Hepatocyte (in vitro differentiated cells): ENCODE measurements around the gene CHN1.

Source experiments
- EZH2 ChIP-seq: fragments of 200-600 bp; sonication (generic); IDR thresholded peaks from 2 replicates; pipeline ENCODE4 v1.6.1; 2016; ENCODE audit warnings: antibody characterized with exemption, mild to moderate bottlenecking, borderline replicate concordance
- EZH2phosphoT487 ChIP-seq: fragments of 200-600 bp; sonication (generic); IDR thresholded peaks from one replicate; pipeline ENCODE4 v1.6.1; 2018; ENCODE audit warnings: antibody characterized with exemption, mild to moderate bottlenecking, low read depth, moderate library complexity; ENCODE audit not compliant: unreplicated experiment, severe bottlenecking
- TF ChIP-seq, protein P1 (sequence below): fragments of 200-600 bp; sonication (generic); IDR thresholded peaks from 2 replicates; pipeline ENCODE4 v1.5.1; 2016; ENCODE audit warnings: antibody characterized with exemption, mild to moderate bottlenecking; ENCODE audit not compliant: poor library complexity

DNA sequence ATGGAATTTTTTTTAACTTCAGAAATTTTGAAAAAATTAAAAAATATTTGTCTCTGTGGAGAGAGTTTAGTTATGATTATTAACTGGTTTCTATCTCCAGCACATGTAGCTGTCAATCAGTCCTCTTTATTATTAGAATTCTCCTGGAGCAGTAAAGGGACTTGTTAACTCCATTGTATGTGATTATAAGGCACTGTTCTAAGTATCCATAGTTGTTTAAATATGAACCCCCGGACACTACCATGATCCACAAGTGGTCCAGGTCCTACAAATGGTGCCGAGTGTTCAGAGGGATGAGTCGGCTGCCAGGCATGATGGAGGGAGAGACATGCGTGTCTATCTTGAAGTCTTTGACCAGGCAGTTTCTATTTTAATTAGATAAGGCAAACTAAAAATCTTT lies 241.4 kb downstream of the CHN1 start:
- TF ChIP-seq, protein P1, sequence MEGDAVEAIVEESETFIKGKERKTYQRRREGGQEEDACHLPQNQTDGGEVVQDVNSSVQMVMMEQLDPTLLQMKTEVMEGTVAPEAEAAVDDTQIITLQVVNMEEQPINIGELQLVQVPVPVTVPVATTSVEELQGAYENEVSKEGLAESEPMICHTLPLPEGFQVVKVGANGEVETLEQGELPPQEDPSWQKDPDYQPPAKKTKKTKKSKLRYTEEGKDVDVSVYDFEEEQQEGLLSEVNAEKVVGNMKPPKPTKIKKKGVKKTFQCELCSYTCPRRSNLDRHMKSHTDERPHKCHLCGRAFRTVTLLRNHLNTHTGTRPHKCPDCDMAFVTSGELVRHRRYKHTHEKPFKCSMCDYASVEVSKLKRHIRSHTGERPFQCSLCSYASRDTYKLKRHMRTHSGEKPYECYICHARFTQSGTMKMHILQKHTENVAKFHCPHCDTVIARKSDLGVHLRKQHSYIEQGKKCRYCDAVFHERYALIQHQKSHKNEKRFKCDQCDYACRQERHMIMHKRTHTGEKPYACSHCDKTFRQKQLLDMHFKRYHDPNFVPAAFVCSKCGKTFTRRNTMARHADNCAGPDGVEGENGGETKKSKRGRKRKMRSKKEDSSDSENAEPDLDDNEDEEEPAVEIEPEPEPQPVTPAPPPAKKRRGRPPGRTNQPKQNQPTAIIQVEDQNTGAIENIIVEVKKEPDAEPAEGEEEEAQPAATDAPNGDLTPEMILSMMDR = no peak
- TF ChIP-seq EZH2phosphoT487 (no peak), EZH2 (no peak)
